Measurements from ENCODE around the gene GPR162.

GPR162 gene, protein sequence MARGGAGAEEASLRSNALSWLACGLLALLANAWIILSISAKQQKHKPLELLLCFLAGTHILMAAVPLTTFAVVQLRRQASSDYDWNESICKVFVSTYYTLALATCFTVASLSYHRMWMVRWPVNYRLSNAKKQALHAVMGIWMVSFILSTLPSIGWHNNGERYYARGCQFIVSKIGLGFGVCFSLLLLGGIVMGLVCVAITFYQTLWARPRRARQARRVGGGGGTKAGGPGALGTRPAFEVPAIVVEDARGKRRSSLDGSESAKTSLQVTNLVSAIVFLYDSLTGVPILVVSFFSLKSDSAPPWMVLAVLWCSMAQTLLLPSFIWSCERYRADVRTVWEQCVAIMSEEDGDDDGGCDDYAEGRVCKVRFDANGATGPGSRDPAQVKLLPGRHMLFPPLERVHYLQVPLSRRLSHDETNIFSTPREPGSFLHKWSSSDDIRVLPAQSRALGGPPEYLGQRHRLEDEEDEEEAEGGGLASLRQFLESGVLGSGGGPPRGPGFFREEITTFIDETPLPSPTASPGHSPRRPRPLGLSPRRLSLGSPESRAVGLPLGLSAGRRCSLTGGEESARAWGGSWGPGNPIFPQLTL

DNA sequence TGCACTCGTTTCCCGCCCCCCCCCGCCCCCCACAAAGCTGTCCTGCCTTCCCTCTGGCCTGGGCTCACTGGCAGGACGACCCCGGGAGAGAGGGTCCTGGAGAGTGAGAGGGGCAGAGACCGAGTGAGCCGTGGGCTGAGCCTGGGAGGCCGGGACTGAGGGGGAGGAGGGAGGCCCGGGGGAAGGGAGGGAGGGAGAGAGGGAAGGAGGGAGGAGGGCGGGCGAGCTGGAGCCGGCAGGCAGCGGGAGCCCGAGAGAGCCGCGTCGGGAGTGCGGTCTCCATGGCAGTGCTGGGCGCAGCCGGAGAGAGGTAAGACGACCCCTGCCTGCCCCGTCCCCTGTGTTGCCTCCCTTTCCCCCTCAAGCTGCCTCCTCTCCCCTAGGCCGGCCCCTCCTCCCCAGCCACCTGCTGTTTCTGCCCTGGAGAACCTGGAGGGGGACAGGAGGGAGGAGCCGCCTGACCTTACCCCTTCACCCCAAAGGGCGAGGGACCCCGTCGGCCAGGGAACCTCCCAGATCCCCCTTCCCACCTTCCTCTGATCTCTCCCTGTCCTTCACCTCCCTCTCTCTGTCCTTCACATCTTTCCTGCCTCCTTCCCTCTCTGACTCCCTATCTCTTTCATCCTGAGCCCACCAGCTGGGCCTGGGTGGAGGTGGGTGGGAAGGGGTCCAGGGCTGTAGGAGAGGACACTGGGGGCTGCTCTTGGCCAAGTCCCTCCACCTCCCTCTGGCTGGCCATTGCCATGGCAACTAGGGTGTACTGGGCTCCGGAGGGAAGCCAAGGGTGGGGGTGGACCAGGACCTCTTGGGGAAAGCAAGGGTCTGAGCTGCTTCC is at the start of gene GPR162:
Gene GPR162 (plus strand): TSS at position 231 of the 835 bp plus-strand sequence. CDS start 2,078 bp downstream, outside the sequence.
- DNase-seq = peak in 1 of 2 experiments; percentile 27

DNA sequence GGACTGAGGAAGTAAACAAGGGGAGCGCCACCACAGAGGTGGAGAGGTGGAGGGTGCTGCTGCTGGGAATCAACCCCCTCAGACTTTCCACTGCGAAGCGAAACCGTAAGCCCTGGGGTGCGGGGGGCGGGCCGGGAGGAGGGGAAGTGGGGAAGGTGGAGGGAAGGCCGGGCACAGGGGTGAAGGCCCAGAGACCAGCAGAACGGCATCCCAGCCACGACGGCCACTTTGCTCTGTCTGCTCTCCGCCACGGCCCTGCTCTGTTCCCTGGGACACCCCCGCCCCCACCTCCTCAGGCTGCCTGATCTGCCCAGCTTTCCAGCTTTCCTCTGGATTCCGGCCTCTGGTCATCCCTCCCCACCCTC is 49.3 kb upstream of the GPR162 start, which contains the start of gene LAG3:
Gene LAG3 (plus strand): TSS at position 190 of the 365 bp plus-strand sequence. CDS start 333 bp downstream, outside the sequence.
- peak; percentile 79 to 83 for DNase-seq

DNA sequence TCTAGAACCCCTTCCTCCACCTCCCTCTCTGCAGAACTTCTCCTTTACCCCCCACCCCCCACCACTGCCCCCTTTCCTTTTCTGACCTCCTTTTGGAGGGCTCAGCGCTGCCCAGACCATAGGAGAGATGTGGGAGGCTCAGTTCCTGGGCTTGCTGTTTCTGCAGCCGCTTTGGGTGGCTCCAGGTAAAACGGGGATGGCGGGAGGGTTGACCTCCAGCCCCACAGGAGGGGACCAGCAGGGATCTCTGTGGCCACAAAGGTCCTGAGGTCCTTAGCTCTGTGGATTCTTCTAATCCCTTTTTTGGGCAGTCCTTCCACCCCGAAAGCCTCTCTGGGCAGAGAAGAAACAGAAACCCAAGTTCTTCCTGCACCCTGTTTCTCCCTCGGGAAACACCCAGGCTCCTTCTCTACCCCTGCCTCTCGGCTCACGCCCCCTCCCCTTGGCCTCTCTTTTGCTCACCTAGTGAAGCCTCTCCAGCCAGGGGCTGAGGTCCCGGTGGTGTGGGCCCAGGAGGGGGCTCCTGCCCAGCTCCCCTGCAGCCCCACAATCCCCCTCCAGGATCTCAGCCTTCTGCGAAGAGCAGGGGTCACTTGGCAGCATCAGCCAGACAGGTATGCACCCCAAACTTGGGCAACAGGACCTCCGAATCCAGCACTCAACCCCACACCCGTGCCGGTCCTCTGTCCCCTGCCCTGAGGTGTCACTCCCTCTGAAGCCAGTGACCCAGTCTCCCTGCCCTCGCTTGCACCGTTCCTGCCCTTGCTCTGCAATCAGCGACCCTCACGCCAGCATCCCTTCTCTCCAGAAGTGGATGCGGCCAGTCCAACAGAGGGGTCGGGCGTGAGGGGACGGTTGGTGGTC is 48.7 kb upstream of the GPR162 start:
- no peak for DNase-seq

DNA sequence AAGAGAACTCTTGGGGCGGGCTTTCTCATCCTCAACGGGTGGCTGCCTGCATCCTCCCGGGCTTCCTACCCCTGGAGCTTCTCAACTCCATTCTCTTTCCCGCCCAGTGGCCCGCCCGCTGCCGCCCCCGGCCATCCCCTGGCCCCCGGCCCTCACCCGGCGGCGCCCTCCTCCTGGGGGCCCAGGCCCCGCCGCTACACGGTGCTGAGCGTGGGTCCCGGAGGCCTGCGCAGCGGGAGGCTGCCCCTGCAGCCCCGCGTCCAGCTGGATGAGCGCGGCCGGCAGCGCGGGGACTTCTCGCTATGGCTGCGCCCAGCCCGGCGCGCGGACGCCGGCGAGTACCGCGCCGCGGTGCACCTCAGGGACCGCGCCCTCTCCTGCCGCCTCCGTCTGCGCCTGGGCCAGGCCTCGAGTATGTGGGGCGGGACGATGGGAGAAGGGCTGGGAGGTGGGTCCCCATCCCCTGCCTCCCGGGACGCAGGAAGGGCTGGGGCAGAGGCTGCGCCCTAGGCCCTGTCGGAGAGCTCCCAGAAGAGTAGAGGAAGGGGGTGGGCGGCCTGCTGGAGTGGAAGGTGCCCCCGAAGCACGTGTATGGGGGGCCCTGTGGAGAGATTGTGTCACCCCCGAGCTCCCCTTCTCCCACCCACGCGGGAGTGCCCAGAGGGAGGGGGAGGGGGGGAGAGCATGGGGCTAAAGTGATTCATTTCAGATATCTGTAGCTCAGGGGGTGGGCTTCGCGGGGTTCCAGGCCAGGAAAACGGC is 47.9 kb upstream of the GPR162 start:
- peak in 1 of 2 experiments; percentile 62 for DNase-seq

DNA sequence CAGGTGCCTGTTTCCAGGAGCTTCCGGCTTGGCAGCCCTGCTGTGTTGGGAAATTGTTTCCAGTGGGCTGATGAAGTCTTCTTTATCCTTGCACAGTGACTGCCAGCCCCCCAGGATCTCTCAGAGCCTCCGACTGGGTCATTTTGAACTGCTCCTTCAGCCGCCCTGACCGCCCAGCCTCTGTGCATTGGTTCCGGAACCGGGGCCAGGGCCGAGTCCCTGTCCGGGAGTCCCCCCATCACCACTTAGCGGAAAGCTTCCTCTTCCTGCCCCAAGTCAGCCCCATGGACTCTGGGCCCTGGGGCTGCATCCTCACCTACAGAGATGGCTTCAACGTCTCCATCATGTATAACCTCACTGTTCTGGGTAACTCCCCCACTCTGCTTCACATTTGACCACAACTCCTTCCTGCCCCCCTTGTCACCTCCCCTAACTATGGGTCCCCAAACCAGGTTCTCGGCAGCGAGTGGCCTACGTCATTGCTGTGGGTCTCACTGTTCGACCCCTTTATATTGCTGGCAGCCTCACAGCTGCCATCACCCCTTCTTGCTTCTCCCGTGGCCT is 47.0 kb upstream of the GPR162 start:
- DNase-seq = no peak

DNA sequence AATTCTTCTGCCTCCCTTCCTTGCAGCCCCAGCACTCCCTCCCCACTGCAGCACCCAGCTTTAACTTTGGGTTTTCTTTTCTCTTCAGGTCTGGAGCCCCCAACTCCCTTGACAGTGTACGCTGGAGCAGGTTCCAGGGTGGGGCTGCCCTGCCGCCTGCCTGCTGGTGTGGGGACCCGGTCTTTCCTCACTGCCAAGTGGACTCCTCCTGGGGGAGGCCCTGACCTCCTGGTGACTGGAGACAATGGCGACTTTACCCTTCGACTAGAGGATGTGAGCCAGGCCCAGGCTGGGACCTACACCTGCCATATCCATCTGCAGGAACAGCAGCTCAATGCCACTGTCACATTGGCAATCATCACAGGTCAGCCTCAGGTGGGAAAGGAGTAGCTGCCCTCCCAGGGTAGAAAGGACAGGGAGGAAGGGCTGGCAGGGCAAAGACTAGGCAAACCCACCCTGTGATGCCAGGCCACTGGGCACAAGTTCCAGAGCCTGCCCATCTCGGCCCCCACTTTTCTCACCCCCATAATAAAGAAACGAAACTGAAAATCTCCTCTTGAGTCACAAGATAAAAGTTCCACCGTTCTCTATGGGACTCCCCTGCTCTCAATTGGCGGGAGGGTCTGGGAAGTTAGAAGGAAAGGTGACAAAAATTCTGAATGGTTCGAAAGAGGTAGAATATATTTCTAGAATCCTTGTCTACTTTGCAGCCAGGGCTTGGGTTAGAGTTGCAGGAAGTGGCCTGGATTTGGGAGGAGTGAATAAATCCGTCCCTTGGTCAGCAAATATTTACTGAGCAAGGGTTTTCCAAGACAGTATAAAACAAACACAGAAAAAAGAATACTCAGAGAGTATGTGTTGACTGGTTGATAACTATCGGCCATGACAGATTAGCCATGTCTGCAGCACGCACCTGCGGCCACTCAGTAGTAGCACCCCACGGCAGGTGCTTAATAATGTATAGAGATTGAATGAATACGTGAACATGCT is 46.1 kb upstream of the GPR162 start:
- DNase-seq = no peak

DNA sequence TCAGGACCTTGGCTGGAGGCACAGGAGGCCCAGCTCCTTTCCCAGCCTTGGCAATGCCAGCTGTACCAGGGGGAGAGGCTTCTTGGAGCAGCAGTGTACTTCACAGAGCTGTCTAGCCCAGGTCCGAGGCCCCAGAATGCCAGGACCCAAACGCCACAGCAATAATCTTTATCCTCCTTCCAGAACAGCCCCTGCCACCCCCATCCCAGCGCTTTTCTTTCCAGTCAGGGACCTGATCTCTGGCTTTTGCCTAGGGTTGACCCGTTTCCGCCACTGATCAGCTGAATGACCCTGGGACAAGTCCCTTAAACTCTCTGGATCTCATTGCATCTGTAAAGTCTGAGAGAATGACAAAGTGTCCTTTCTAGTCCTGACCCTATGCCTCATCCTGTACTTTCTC is 44.2 kb upstream of the GPR162 start:
- no peak for DNase-seq

DNA sequence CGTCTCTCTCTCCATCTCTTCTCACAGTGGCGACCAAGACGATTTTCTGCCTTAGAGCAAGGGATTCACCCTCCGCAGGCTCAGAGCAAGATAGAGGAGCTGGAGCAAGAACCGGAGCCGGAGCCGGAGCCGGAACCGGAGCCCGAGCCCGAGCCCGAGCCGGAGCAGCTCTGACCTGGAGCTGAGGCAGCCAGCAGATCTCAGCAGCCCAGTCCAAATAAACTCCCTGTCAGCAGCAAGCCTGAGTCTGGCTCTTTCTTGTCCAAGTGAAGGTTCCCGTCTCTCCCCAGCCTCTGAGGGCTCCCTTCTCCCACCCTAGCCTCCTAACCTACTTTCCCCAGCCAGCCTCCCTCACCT is 43.4 kb upstream of the GPR162 start:
- no peak for DNase-seq

DNA sequence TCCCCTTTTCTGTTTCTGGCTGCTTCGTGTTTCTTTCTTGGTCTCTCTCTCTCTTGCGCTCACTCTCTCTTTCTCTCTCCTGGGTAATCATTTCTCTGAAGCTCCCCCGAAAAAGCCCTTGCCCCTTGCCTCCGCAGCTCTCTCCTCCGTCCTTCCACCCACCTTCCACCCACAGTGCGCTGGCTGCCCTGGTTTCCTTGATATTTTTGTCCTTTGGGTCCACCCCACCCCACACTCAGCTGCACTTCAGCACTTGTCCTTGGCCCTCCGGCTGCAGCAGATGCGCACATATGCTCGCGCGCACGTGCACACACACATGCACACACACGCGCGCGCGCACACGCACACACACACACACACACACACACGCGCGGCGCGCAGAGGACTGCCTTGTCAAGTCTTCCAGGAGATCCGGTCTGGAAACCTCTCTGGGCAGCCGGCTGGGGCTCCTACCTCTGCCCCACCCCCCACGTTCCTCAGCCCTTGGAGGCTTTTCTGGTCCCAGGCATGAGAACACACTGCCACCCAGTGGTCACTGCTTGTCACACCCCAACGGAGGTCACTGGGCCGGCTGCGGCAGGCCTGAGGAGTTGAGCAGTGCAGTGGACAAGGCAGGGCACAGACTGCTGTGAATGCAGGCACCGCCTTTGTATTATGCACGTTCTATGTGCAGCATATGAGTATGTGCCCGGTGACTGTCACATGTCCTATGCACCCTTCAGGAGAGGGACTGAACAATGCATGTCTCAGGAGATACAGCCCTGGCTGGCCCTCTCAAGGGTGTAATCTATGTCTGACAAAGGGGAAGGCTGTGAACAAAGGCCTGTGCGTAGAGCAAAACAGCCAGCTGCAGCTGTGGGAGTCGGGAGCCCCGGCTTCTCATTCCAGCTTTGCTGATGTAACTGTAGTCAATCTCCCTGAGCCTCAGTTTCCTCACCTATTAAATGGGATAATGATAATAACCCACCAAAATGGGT is 42.8 kb upstream of the GPR162 start:
- DNase-seq = peak; percentile 93 to 96

DNA sequence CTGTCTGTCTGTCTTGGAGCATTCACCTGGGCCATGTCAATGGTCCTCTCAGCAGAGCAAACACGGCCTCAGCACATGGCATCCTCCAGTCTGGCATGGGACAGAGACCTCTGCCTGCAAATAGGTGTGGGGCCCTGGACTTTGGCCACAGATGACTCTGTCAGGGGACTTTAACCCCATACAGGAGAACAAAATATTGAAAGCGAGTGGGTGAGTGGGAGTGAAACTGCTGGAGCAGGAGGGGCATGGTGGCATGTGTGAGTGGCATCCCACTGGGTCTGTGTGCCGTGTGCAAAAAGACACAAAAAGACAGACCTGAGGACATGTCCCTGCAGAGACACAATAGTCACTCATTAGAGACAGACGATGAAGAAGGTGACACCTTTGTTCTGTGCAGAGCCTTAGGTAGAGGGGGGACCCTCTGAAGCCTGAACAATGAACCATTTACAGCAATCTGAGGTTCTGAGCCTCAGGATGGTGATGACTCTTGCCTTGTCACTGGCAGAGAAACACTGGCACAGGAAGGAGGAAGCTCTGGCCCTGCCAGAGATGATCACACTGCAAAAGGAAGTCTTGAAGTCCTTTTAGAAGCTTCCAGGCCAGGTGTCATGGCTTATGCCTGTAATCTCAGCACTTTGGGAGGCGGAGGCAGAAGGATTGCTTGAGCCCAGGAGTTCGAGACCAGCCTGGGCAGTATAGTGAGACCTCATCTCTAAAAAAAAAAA is 41.8 kb upstream of the GPR162 start:
- no peak for DNase-seq

DNA sequence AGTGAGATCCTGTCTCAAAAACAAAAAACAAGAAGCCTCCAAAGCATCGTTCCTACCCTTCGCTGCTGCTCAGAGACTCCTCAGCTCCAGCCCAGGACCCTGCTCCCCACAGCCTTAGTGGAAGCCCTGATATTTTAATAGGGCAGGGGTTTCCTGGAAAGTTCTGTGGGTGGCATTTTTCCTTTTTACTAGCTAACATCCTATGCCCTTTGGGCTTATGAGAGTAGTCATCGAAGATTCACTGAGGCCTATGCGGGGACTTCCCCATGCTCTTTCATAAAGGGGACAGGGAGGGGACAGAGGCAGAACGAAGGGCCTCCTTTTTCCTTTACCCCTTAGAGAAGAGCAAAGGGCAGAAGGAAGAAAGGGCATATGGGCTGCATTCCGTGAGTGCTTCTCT is 41.0 kb upstream of the GPR162 start:
- DNase-seq = peak in 1 of 2 experiments; percentile 65

DNA sequence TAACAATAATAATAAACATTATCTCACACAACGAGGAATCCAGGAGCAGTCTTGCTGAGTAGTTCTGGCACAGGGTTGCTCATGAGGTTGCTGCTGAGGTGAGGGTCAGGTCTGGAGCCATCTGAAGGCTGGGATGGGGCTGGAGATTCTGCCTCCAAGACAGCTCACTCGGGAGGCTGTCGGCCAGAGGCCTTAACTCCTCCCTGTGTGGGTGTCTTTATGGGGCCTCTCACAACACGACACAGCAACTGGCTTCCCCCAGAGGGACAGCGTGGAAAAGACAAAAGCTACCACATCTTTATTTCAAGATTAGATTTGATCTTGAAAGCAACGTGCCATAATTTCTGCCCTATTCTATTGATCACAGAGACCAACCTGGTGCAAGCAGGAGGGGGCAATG is 39.5 kb upstream of the GPR162 start:
- DNase-seq = no peak

DNA sequence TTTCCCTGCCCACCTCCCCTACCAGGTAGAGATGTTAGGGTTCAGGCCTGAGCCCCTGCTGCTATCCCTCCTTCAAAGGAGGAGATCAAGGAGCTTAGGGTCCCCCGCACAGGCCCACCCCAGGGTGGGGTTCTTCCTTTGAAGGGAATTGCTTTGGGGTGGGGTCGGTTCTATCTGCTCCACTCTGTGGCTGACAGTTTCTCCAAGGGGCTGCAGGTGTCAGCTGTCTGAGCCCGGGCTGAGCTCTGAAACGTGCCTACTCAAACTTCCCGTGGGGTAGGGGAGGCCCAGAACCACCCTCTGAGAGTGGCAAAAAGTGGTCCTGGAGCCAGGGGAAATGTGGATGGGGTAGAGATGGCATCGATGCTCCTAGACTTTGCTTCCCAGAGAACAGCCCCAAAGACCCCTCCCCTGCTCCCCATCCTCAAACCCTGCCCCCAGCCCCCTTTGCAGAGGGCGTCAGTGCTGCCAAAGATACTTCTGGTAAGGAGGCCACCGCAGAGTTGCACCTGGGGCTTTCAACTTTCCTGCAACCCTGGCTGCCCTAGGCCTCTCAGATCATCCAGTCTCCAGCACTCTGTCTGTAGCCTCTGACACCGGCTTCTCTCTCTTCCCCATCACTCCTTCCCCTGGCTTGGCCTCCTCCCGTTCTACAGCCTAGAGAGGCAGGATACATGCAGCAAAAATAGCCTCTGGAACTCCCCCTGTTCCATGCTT is 38.6 kb upstream of the GPR162 start:
- no peak for DNase-seq

DNA sequence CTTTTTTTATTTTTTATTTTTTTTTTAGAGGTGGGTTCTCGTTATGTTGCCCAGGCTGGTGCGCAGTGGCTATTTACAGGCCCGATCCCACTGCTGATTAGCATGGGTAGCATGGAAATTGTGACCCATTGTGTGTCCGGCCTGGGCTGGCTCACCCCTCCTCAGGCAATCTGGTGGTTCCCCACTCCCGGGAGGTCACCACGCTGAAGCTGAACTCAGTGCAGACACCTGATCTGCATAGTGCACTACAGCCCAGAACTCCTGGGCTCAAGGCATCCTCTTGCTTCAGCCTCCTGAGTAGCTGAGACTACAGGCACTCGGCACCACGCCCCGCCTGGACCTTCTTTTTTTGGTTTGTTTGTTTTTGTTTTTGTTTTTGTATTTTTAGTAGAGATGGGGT is 37.8 kb upstream of the GPR162 start:
- DNase-seq = no peak

DNA sequence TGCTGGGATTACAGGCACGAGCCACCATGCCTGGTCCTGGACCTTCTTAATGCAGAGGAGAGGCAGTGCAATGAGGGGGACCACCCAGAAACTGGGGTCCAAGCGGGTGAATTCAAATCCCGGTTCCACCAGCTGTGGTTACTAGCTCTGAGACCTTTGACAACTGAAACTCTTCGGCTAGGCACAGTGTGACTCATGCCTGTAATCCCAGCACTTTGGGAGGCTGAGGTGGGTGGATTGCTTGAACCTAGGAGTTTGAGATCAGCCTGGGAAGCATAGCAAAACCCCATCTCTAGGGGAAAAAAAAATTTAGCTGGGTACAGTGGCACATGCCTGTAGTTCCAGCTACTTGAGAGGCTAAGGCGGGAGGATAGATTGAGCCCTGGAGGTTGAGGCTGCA is 37.3 kb upstream of the GPR162 start:
- DNase-seq = no peak

DNA sequence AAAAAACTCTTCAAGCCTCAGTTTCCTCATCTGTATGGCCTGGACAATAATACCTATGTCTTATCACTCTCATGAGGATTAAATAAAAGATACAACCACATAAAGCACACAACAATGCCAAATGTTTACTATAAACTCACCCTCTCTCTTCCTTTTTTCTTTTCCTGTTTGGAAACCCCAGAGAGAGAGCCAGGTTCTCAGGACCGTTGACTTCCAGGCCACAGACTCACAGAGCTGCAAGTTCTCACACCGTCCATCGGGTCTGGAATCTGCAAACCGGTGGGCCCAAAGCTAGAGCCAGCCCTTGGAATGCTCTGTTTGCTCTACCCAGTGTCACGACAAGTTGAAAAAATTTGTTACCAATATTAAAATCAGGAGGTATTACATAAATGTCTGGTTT is 36.9 kb upstream of the GPR162 start:
- DNase-seq = no peak

DNA sequence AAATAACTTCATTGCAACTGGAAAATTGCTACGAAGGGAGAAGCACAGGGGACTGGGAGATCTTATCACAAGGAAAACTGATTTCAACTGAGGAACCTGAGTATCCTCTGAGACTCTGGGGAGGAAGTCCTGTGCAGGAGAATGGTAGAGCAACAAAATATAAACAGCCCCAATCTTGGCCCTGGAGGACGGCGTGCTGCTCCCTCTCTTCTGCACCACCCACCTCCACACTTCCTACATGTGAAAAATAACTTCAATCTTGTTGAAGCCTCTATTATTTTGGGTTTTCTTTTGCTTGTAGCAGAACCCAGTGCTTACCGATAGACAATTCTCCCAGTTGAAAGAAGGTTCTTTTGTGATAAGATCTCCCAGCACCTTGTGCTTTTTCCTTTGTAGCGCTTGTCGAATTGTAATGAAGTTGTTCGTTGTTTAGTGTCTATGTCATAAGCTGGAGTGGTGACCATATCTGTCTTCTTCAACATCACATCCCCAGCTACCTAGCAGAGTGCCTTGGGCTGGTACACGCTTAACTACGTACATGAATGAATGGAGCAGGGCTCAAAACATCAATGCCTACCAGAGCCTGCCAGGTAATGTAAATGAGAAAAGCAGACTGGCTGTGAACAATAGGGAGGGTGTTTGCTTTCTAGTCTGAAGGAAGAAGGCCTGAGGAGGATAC is 35.1 kb upstream of the GPR162 start:
- no peak for DNase-seq
